NCI-H1417 (cell line): Measurements from ENCODE around the gene KCNMB4.

Experiments
- DNase-seq, 3 experiments: peaks; one replicate each; lab custom pipeline; 2025; lab: John Stamatoyannopoulos, UW

The KCNMB4 gene

GRCh38 chr12:70443062-70443673, 77.1 kb downstream of the KCNMB4 start:
- DNase-seq, result no peak

- DNase-seq, result no peak
Measured at GRCh38 chr12:70444903-70445302, 78.8 kb downstream of the KCNMB4 start.

GRCh38 chr12:70448371-70448770, 82.3 kb downstream of the KCNMB4 start:
- no peak for DNase-seq

- DNase-seq, result no peak
Measured at GRCh38 chr12:70449074-70449752, 83.1 kb downstream of the KCNMB4 start.

GRCh38 chr12:70449753-70450341, 83.8 kb downstream of the KCNMB4 start:
- DNase-seq, result no peak

- no peak for DNase-seq
Measured at GRCh38 chr12:70451528-70451927, 85.4 kb downstream of the KCNMB4 start.

- no peak for DNase-seq
Measured at GRCh38 chr12:70456953-70457352, 90.9 kb downstream of the KCNMB4 start.

- DNase-seq, result no peak
Measured at GRCh38 chr12:70459786-70460185, 93.7 kb downstream of the KCNMB4 start.

GRCh38 chr12:70463997-70464396, 97.9 kb downstream of the KCNMB4 start:
- DNase-seq, result no peak

GRCh38 chr12:70466753-70467152, 100.7 kb downstream of the KCNMB4 start:
- no peak for DNase-seq

GRCh38 chr12:70467476-70467875, 101.4 kb downstream of the KCNMB4 start:
- no peak for DNase-seq

GRCh38 chr12:70467918-70468733, 102.0 kb downstream of the KCNMB4 start:
- DNase-seq, result no peak

GRCh38 chr12:70468741-70469140, 102.7 kb downstream of the KCNMB4 start:
- DNase-seq, result no peak

GRCh38 chr12:70469221-70469820, 103.2 kb downstream of the KCNMB4 start:
- no peak for DNase-seq

GRCh38 chr12:70482764-70483163, 116.7 kb downstream of the KCNMB4 start:
- DNase-seq, result no peak
